Memory B cell (primary cell): Measurements from ENCODE around the gene WDR91.
"Not testable (repeated sequence)": the region's sequence is repeated elsewhere in the genome, so short reads cannot be mapped to it uniquely, and the experiment has no call there.

Source experiments
- ATAC-seq: fragments of 150-1000 bp; cut with Tn5 transposase; 2 replicates; pipeline ENCODE4 v1.10.0; 2021; ENCODE audit warnings: low read depth, mild to moderate bottlenecking, moderate library complexity
- DNase-seq, 2 donors: peaks; one replicate each; pipeline ENCODE4 v3.0.0; 2022; ENCODE audit warnings: low spot score in 2 of 2
- H3K27ac Mint-ChIP-seq: one replicate; pipeline ENCODE4 v1.8.0; 2022; ENCODE audit warnings: mild to moderate bottlenecking, moderate library complexity, mixed read lengths
- H3K27me3 Mint-ChIP-seq: one replicate; pipeline ENCODE4 v1.8.0; 2022; ENCODE audit warnings: mixed read lengths
- H3K36me3 Mint-ChIP-seq: one replicate; pipeline ENCODE4 v1.8.0; 2022; ENCODE audit warnings: mild to moderate bottlenecking, mixed read lengths
- H3K4me1 Mint-ChIP-seq: one replicate; pipeline ENCODE4 v1.8.0; 2022; ENCODE audit warnings: mixed read lengths
- H3K4me3 Mint-ChIP-seq: one replicate; pipeline ENCODE4 v1.8.0; 2022; ENCODE audit warnings: mild to moderate bottlenecking, moderate library complexity, mixed read lengths
- H3K9me3 Mint-ChIP-seq: one replicate; pipeline ENCODE4 v1.8.0; 2022; ENCODE audit warnings: mixed read lengths

The WDR91 gene

DNA sequence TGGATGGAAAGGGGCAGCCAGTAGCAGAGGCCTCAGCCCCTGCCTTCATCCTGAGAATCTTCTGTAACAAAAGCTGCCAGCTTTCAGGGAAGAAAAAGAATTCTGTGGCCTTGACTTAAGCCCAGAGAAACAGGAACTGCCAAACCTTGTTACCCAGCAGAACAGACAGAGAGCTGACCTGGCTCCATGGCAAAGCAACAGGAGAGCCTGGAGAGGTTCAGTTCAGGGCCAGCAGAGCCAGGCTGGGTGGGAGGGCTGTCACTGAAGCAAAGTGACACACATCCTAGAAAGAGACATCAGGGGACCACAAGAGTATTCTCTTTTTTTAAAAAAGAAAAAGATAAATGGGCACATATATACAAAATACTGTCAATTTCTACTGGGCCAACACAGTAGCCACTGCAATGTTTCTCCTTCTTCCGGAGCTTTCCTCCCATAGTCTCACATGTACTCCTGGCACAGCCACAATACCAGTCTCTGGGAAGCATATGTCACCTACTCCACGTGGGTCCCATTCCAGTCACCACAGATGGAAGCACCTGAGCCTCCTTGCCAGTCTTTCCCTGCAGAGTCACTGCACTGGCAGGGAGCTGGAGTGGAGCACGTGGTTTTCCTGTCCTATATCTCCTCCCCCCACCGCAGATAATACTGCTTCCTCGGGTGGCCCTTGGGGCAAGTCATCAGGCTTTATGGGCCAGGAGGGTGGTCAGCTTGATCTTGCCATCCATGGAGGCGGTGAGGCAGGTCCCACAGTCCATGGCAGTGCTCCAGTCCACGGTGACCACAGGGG is 25.7 kb downstream of the WDR91 start:
- Mint-ChIP-seq H3K27ac (no peak overlapping the region), H3K36me3 (peaks cover 67% of the 10 kb centered on the region), H3K4me1 (peaks cover 11% of the 10 kb centered on the region), H3K27me3 (no peaks in the 10 kb centered on the region), H3K9me3 (peaks cover 10% of the 10 kb centered on the region), H3K4me3 (no peak overlapping the region)
- DNase-seq: no peak
- ATAC-seq: no peak

DNA sequence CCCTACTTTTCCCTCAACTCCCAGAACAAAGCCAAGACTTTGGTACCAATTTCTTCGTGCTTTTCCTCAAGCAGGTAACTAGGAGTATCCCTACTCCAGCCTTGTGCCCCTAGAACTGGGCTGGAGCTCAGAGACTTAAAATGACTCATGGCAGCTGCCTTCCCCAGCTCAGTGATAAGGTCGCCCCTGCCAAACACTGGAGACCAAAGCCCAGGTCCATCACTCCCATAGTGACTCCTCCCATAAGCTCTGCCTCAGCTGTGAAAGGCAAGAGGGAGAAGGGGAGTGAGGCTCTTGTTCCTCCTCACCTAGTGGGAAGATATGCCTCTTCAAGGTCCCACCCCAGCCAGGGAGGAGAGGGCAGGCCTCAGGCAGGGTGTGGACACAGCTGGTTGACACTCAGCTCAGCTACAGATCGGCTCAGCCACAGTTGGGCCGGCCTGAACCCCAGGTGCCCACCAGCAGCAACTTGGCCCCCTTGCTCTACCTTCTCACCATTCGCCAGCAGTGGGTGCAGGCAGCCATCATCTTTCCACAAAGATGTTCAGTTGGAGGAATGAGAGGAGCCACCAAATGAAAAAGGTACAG is 27.0 kb downstream of the WDR91 start:
- peaks cover 10% of the 10 kb centered on the region for H3K9me3 Mint-ChIP-seq
- no peak for ATAC-seq
- H3K4me1 Mint-ChIP-seq: peaks cover 6% of the 10 kb centered on the region
- peaks cover 65% of the 10 kb centered on the region for H3K36me3 Mint-ChIP-seq
- no peaks in the 10 kb centered on the region for H3K27me3 Mint-ChIP-seq
- H3K4me3 Mint-ChIP-seq: no peak overlapping the region
- no peak for DNase-seq
- H3K27ac Mint-ChIP-seq: no peak overlapping the region

DNA sequence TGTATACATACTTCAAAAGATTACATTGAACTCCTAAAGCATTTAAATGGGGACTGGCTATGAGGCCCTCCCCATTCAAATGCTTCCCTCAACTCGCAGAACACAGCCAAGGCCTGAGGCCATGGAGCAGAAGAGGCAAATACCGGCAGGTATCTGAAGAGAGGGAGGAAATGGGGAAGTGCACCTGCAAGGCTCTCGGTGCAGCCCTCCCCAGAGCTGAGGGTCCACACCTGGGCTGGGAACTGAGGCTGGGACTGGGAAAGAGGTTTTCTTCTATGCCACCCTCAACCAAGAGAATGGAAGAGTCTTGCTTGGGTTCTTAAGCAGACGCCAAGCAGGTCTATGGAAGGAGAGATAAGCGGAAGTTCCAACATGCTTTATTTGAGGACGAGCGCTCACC is 27.8 kb downstream of the WDR91 start:
- peaks cover 62% of the 10 kb centered on the region for H3K36me3 Mint-ChIP-seq
- no peaks in the 10 kb centered on the region for H3K27me3 Mint-ChIP-seq
- H3K4me1 Mint-ChIP-seq: peaks cover 2% of the 10 kb centered on the region
- ATAC-seq: no peak
- H3K9me3 Mint-ChIP-seq: peaks cover 13% of the 10 kb centered on the region
- H3K27ac Mint-ChIP-seq: no peak overlapping the region
- H3K4me3 Mint-ChIP-seq: no peak overlapping the region
- DNase-seq: no peak

DNA sequence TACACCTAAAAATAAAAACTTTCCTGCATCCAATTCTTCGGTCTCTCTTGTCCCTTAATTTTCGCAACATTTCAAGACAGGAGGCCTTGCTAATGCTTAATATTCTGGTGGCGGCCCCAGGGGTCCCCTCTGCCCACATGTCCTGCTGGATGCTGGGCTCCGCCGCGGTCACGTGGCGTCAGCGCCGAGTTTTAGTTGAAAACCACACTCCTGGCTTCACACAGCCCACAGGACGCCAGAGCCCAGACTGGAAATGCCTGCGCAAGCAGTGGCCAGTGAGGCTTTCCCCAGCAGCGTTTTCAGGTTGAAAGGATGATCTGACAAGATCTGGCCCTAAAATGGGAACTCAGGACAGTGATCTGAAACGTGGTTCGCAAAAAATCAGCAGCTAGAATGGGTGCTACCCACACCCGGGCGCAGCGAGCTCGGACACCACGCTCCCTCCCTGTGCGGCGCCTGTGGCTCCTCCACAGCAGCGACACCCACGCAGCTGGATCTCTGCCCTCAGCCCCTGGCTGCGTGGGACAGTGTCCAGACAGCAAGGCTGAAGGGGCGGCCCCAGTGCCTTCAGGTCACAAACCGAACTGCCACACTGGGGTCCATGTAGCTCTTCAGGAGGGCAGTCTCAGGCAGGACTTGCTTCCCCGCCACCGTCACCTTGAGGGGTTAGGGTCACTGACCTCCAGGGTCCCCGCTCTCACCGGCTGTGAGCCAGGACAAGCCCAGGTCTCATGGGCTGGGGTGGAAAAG is 29.2 kb downstream of the WDR91 start:
- no peaks in the 10 kb centered on the region for H3K27me3 Mint-ChIP-seq
- no peak for DNase-seq
- H3K4me1 Mint-ChIP-seq: no peaks in the 10 kb centered on the region
- H3K4me3 Mint-ChIP-seq: no peak overlapping the region
- peaks cover 54% of the 10 kb centered on the region for H3K36me3 Mint-ChIP-seq
- H3K9me3 Mint-ChIP-seq: peaks cover 13% of the 10 kb centered on the region
- ATAC-seq: no peak
- no peak overlapping the region for H3K27ac Mint-ChIP-seq

DNA sequence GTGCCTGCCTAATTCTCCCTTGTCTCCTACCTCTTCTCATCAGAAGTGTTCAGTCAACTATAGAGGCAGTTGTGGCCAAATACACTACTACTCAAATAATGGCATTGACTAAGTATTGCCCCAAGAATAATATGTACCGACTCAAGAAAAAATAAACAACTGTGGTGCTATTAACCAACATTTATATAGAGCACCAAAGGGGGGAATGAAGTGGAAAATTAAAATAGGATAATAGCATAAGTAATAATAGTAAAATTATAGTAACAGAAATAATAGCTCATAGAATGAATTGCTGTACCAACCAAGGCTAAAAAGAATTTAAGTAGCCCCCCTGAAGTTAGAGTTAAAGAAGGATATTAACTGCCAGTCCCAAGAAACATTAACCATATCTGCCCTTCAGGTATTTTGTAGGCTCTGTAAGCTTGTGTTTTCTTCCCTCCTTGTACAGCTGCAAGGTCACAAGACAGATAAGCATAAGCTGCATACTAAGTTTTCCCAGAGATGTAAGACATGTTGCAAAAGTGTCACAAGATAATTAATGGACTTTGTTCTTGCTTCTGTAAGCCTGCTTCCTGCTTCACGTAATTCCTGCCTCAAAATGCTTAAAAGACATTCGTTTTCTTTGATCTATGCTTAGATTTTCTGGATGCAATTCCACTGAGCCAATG is 29.9 kb downstream of the WDR91 start:
- Mint-ChIP-seq H3K4me1 (no peaks in the 10 kb centered on the region), H3K36me3 (peaks cover 51% of the 10 kb centered on the region), H3K27me3 (no peaks in the 10 kb centered on the region), H3K4me3 (no peak overlapping the region), H3K9me3 (peaks cover 13% of the 10 kb centered on the region), H3K27ac (no peak overlapping the region)
- DNase-seq (no peak), ATAC-seq (no peak)

DNA sequence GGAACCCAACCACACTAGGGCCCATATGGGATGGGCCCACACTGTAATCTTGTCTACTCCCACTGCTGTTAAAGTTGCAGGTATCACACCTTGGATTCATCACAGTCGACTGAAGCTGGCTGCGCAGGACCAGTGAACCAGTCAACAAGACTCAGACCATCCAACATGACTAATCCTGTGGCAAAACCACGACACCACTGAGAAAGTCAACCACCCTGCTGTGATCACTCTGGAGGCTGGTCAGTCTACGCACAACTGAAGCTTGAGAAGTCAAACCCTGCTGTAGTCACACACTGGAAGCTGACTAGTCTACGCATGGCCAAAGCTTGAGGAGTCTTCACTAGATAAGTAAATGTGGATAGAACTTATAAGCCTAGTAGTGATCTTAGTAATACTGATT is 31.2 kb downstream of the WDR91 start:
- no peaks in the 10 kb centered on the region for H3K4me1 Mint-ChIP-seq
- no peaks in the 10 kb centered on the region for H3K27me3 Mint-ChIP-seq
- H3K27ac Mint-ChIP-seq: no peak overlapping the region
- no peak for DNase-seq
- H3K4me3 Mint-ChIP-seq: no peak overlapping the region
- peaks cover 42% of the 10 kb centered on the region for H3K36me3 Mint-ChIP-seq
- ATAC-seq: no peak
- H3K9me3 Mint-ChIP-seq: peaks cover 13% of the 10 kb centered on the region

DNA sequence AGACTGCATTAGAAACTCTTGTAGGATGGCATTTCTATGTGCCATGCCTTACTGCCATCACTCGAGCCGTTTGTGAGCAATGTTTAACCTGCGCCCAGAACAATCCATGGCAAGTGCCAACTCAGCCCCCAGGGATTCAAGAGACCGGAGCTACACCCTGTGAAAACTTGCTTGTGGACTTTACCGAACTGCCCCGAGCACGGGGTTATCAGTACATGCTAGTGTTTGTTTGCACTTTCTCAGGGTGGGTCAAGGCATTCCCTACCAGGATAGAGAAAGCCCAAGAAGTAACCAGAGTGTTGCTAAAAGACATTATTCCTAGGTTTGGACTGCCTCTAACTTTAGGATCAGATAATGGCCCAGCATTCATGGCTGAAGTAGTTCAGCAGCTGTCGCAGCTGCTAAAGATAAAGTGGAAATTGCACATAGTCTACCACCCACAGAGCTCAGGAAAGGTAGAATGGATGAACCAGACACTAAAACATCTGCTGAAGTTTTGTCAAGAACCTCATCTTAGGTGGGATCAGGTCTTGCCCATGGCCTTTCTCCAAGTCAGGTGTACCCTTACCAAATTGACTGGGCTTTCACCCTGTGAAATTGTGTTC is 31.9 kb downstream of the WDR91 start:
- Mint-ChIP-seq H3K4me1 (no peaks in the 10 kb centered on the region), H3K9me3 (peaks cover 13% of the 10 kb centered on the region), H3K4me3 (no peak overlapping the region), H3K27me3 (no peaks in the 10 kb centered on the region), H3K27ac (no peak overlapping the region), H3K36me3 (peaks cover 37% of the 10 kb centered on the region)
- ATAC-seq (no peak), DNase-seq (peak in 1 of 2 donors; percentile 7)

DNA sequence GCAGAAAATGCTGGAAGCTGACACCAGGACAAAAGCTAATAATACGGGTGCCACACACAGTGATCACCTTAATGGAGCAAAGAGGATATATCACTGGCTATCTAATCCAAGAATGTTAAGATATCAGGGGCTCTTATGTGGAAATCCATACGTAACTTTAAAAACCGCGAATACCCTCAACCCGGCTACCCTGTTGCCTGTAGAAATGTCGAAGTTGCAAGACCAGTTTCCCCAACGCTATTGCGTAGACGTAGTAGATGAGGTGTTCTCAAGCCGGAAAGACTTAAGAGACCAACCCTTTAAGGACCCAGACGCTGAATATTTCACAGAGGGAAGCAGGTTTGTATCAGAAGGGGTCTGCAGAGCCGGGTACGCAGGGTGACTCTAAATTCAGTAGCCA is 33.0 kb downstream of the WDR91 start:
- Mint-ChIP-seq H3K9me3 (peaks cover 10% of the 10 kb centered on the region), H3K4me3 (no peak overlapping the region), H3K4me1 (no peaks in the 10 kb centered on the region), H3K27ac (no peak overlapping the region), H3K36me3 (peaks cover 27% of the 10 kb centered on the region), H3K27me3 (no peaks in the 10 kb centered on the region)
- DNase-seq (no peak), ATAC-seq (no peak)

DNA sequence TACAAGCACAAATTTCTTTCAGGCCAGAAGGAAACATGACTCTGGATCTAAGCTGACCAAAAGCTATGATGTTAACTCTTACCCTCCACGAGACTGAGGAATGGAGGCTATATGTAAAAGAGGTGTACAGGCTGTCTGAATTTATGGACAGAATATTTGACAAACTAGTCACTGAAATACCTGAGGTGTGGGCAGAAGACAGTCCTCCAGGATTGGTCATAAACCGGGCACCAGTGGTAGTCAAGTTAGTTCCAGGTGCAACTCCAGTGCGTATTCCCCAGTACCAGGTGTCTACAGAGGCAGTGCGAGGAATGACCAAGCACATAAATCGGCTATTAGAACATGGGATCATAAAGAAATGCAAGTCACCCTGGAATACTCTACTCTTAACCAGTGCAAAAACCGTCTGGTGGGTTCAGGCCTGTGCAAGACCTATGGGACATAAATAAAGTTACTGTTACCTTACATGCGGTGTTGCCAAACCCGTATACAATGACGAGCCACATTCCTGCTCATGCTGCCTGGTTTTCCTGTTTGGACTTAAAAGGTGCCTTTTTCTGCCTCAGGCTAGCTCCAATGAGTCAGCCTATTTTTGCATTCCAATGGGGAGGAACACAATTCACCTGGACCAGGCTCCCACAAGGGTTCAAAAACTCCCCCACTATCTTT is 34.2 kb downstream of the WDR91 start:
- no peak for ATAC-seq
- H3K36me3 Mint-ChIP-seq: peaks cover 17% of the 10 kb centered on the region
- H3K27me3 Mint-ChIP-seq: no peaks in the 10 kb centered on the region
- H3K4me3 Mint-ChIP-seq: no peak overlapping the region
- DNase-seq: no peak
- no peak overlapping the region for H3K27ac Mint-ChIP-seq
- H3K4me1 Mint-ChIP-seq: peaks cover 2% of the 10 kb centered on the region
- H3K9me3 Mint-ChIP-seq: peaks cover 10% of the 10 kb centered on the region

DNA sequence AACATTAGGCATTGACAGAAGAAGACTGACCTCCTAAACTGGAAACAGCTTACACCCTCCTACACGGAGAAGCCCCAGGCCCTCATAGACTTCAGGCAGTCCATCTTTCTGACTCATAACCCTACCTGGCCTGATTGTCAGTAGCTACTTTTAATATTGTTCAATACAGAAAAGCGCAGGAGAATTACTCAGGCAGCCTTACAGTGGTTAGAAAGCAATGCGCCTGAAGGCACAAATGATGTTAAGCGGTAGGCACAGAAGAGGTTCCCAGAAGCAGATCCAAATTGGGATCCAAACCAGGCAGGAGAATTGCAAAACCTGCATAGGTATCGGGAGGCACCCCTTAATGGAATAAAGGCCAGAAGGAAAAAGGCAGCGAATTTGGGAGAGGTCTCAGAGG is 35.4 kb downstream of the WDR91 start:
- peaks cover 7% of the 10 kb centered on the region for H3K36me3 Mint-ChIP-seq
- DNase-seq (no peak), ATAC-seq (no peak)
- H3K27me3 Mint-ChIP-seq: no peaks in the 10 kb centered on the region
- peaks cover 4% of the 10 kb centered on the region for H3K9me3 Mint-ChIP-seq
- H3K4me3 Mint-ChIP-seq: no peak overlapping the region
- H3K27ac Mint-ChIP-seq: peak overlapping the region; percentile 24
- H3K4me1 Mint-ChIP-seq: peaks cover 11% of the 10 kb centered on the region

DNA sequence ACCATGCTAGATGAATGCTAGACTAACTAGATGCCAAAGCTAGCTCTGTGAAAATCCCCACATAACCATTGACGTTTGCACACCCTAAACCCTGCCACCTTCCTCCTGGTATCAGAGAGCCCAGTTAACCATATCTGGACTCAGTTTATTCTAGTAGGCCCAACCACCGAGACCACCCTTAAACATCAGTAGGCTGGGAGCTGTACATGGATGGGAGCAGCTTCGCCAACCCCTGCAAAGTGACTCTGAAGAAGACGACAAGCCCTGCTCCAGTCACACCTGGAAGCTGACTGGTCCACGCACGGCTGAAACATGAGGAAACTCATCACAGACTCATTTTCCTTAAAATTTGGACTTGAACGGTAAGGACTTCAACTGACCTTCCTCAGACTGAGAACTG is 36.4 kb downstream of the WDR91 start:
- H3K27ac Mint-ChIP-seq: no peak overlapping the region
- H3K4me1 Mint-ChIP-seq: peaks cover 11% of the 10 kb centered on the region
- no peak overlapping the region for H3K4me3 Mint-ChIP-seq
- H3K36me3 Mint-ChIP-seq: peaks cover 5% of the 10 kb centered on the region
- H3K9me3 Mint-ChIP-seq: peaks cover 4% of the 10 kb centered on the region
- ATAC-seq: no peak
- DNase-seq: no peak
- H3K27me3 Mint-ChIP-seq: no peaks in the 10 kb centered on the region

DNA sequence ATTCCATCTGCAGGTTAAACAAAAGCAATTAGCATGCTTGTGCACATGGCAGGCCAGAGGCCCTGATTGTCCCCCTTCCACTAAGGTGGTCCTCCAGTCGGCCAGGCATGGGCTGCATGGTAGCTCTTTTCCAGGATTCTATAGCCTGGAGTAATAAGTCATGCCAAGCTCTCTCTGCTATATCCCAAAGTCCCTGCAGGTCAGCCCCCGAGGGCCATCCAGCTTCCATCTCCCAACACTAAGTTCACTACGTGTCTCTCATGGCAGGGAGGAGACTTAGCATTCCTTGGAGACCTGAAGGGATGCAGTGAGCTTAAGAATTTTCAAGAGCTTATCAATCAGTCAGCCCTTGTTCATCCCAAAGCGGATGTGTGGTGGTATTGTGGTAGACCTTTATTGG is 37.4 kb downstream of the WDR91 start:
- H3K27ac Mint-ChIP-seq, ATAC-seq, H3K4me3 Mint-ChIP-seq, H3K9me3 Mint-ChIP-seq, H3K27me3 Mint-ChIP-seq, H3K36me3 Mint-ChIP-seq, DNase-seq: not testable (repeated sequence)
- peaks cover 20% of the 10 kb centered on the region for H3K4me1 Mint-ChIP-seq

DNA sequence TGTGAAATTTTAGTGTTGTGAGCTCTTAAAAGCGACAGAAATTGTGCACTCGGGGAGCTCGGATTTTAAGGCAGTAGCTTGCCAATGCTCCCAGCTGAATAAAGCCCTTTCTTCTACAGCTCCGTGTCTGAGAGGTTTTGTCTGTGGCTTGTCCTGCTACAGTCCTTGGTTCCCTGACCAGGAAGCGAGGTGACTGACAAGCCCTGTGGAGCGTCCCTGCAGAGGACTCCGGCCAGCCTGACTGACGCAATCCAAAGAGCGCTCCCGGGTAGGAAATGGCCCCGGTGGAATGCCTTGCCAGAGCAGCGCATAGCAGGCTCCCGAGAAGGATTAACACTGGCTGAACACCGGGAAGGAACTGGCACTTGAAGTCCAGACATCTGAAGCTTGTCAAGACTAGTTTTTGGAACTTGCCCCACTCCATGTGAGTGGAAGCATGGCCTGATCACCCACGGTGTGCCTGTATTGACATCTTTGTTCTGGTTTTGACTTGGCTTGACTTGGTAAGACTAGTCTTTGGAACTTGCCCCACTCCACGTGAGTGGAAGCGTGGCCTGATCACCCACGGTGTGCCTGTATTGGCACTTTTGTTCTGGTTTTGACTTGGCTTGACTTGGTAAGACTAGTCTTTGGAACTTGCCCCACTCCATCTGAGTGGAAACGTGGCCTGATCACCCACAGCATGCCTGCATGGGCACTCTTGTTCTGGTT is 39.6 kb downstream of the WDR91 start:
- Mint-ChIP-seq H3K4me3 (peak overlapping the region; percentile 83), H3K4me1 (peaks cover 37% of the 10 kb centered on the region), H3K27ac (peak overlapping the region; percentile 95)
- H3K27me3 Mint-ChIP-seq, H3K36me3 Mint-ChIP-seq, ATAC-seq, H3K9me3 Mint-ChIP-seq, DNase-seq: not testable (repeated sequence)
